ENCODE data around the gene LRRC70.

The LRRC70 gene

GRCh38 chr5:62627901-62628300 is 49.3 kb downstream of the LRRC70 start:
- Histone ChIP-seq H3K9ac (ENCODE audit: low read length) (no peak overlapping the region), H3K9me2 (replicated peaks; ENCODE audit: insufficient read depth, low read length) (no peaks in the 10 kb centered on the region), H3F3A (ENCODE audit: insufficient read depth) (no peaks in the 10 kb centered on the region), H3K9me3 (ENCODE audit: insufficient read depth, low read length) (no peaks in the 10 kb centered on the region), H3K4me2 (ENCODE audit: low read depth, low read length, poor library complexity, severe bottlenecking) (no peak overlapping the region), H4K20me1 (ENCODE audit: low read depth, low read length) (no peaks in the 10 kb centered on the region), H3K4me3 (ENCODE audit: insufficient read depth, low read length, poor library complexity, severe bottlenecking) (no peak overlapping the region), H2AFZ (ENCODE audit: low read depth, low read length, severe bottlenecking) (no peak overlapping the region), H3K27me3 (ENCODE audit: low read length) (no peaks in the 10 kb centered on the region), H3K27ac (ENCODE audit: low read depth, low read length) (no peak overlapping the region), H3K79me2 (ENCODE audit: insufficient read depth, low read length) (no peaks in the 10 kb centered on the region), H3K36me3 (ENCODE audit: low read length) (peaks cover 8% of the 10 kb centered on the region; the same call in 1 of the 2 replicates)
- TF ChIP-seq, protein P1, sequence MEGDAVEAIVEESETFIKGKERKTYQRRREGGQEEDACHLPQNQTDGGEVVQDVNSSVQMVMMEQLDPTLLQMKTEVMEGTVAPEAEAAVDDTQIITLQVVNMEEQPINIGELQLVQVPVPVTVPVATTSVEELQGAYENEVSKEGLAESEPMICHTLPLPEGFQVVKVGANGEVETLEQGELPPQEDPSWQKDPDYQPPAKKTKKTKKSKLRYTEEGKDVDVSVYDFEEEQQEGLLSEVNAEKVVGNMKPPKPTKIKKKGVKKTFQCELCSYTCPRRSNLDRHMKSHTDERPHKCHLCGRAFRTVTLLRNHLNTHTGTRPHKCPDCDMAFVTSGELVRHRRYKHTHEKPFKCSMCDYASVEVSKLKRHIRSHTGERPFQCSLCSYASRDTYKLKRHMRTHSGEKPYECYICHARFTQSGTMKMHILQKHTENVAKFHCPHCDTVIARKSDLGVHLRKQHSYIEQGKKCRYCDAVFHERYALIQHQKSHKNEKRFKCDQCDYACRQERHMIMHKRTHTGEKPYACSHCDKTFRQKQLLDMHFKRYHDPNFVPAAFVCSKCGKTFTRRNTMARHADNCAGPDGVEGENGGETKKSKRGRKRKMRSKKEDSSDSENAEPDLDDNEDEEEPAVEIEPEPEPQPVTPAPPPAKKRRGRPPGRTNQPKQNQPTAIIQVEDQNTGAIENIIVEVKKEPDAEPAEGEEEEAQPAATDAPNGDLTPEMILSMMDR (IDR thresholded peaks at IDR 0.05; ENCODE audit: insufficient read depth, low read length, poor library complexity, severe bottlenecking) = no peak
- no peak for TF ChIP-seq EZH2phosphoT487 (conservative IDR thresholded peaks at IDR 0.05; ENCODE audit: low read length)
